Measurements from ENCODE around the gene SPI1. TPM values are rescaled to one million over a fixed set of nuclear protein-coding genes. Genes with fewer than 3 reads are reported as not detected.

The SPI1 gene
- total RNA-seq, 1 donor from 2014 or later = not detected

GRCh38 chr11:47407746-47408590 lies 29.6 kb upstream of the SPI1 start, which contains the start of gene SLC39A13:
SLC39A13 (plus strand) TSS chr11:47408590; CDS start chr11:47410095, 1,505 bp downstream.
- peak; percentile 93 for TF ChIP-seq CTCF (conservative IDR thresholded peaks at IDR 0.05)
- DNase-seq (ENCODE audit: extremely low spot score, unreplicated experiment) = peak; percentile 98
- Mint-ChIP-seq H3K27me3 (no peaks in the 10 kb centered on the region), H3K4me3 (peak within 1 kb of the TSS; percentile 95), H3K36me3 (no peaks in the 10 kb centered on the region), H3K27ac (peak within 1 kb of the TSS; percentile 94), H3K4me1 (ENCODE audit: unreplicated experiment) (peaks cover 4% of the 10 kb centered on the region), H3K9me3 (no peaks in the 10 kb centered on the region)

- H3K27me3 Mint-ChIP-seq = no peaks in the 10 kb centered on the region
- DNase-seq (ENCODE audit: extremely low spot score, unreplicated experiment) = no peak
- peaks cover 4% of the 10 kb centered on the region for H3K4me1 Mint-ChIP-seq (ENCODE audit: unreplicated experiment)
- peak overlapping the region; percentile 94 for H3K27ac Mint-ChIP-seq
- H3K36me3 Mint-ChIP-seq = no peaks in the 10 kb centered on the region
- peak overlapping the region; percentile 93 for H3K4me3 Mint-ChIP-seq
- no peaks in the 10 kb centered on the region for H3K9me3 Mint-ChIP-seq
- peak; percentile 22 for TF ChIP-seq CTCF (conservative IDR thresholded peaks at IDR 0.05)
These were observed 28.8 kb upstream of the SPI1 start for GRCh38 chr11:47406896-47407745.

GRCh38 chr11:47403571-47403970 lies 25.2 kb upstream of the SPI1 start:
- no peak for TF ChIP-seq CTCF (conservative IDR thresholded peaks at IDR 0.05)
- Mint-ChIP-seq H3K4me3 (no peak overlapping the region), H3K27ac (no peak overlapping the region), H3K9me3 (no peaks in the 10 kb centered on the region), H3K36me3 (no peaks in the 10 kb centered on the region), H3K4me1 (ENCODE audit: unreplicated experiment) (peaks cover 13% of the 10 kb centered on the region), H3K27me3 (no peaks in the 10 kb centered on the region)
- no peak for DNase-seq (ENCODE audit: extremely low spot score, unreplicated experiment)

- H3K4me3 Mint-ChIP-seq = no peak overlapping the region
- H3K4me1 Mint-ChIP-seq (ENCODE audit: unreplicated experiment) = peaks cover 13% of the 10 kb centered on the region
- no peaks in the 10 kb centered on the region for H3K27me3 Mint-ChIP-seq
- no peak overlapping the region for H3K27ac Mint-ChIP-seq
- TF ChIP-seq CTCF (conservative IDR thresholded peaks at IDR 0.05) = no peak
- H3K36me3 Mint-ChIP-seq = no peaks in the 10 kb centered on the region
- DNase-seq (ENCODE audit: extremely low spot score, unreplicated experiment) = no peak
- no peaks in the 10 kb centered on the region for H3K9me3 Mint-ChIP-seq
These were observed 24.8 kb upstream of the SPI1 start for GRCh38 chr11:47403135-47403534.

GRCh38 chr11:47400768-47401279 lies 22.5 kb upstream of the SPI1 start:
- Mint-ChIP-seq H3K4me3 (peak overlapping the region; percentile 81), H3K9me3 (no peaks in the 10 kb centered on the region), H3K36me3 (no peaks in the 10 kb centered on the region), H3K27ac (peak overlapping the region; percentile 84), H3K4me1 (ENCODE audit: unreplicated experiment) (peaks cover 9% of the 10 kb centered on the region), H3K27me3 (no peaks in the 10 kb centered on the region)
- no peak for DNase-seq (ENCODE audit: extremely low spot score, unreplicated experiment)
- TF ChIP-seq CTCF (conservative IDR thresholded peaks at IDR 0.05) = no peak
